Neural progenitor cell (in vitro differentiated cells): Measurements from ENCODE around the gene KRTAP5-1. TPM values are rescaled to one million over a fixed set of nuclear protein-coding genes. Genes with fewer than 3 reads are reported as not detected.

ENCODE experiments used
- DNase-seq: peaks from one replicate; pipeline ENCODE4 v3.0.0-alpha.2; 2016; ENCODE audit warnings: low spot score
- H2AFZ ChIP-seq: fragments of 200-600 bp; sonication (generic); replicated peaks from 2 replicates; pipeline ENCODE4 v1.6.1; 2016; ENCODE audit warnings: antibody characterized with exemption
- H3F3A ChIP-seq: fragments of 200-600 bp; sonication (generic); 2 replicates; pipeline ENCODE4 v1.6.1; 2016; ENCODE audit warnings: antibody characterized with exemption, low read depth
- H3K27ac ChIP-seq: fragments of 200-600 bp; sonication (generic); 2 replicates; pipeline ENCODE4 v1.5.1; 2016; ENCODE audit warnings: mild to moderate bottlenecking
- H3K27me3 ChIP-seq: fragments of 200-600 bp; sonication (generic); 2 replicates; pipeline ENCODE4 v1.6.1; 2016; ENCODE audit warnings: mild to moderate bottlenecking, moderate library complexity
- H3K36me3 ChIP-seq: fragments of 200-600 bp; sonication (generic); 2 replicates; pipeline ENCODE4 v1.5.1; 2016
- H3K4me1 ChIP-seq: fragments of 200-600 bp; sonication (generic); 2 replicates; pipeline ENCODE4 v1.6.1; 2016; ENCODE audit warnings: mixed run types
- H3K4me2 ChIP-seq: fragments of 200-600 bp; sonication (generic); 2 replicates; pipeline ENCODE4 v1.6.1; 2016
- H3K4me3 ChIP-seq: fragments of 200-600 bp; sonication (generic); 2 replicates; pipeline ENCODE4 v1.5.1; 2016
- H3K79me2 ChIP-seq: fragments of 200-600 bp; sonication (generic); 2 replicates; pipeline ENCODE4 v1.6.1; 2016; ENCODE audit warnings: low read depth
- H3K9ac ChIP-seq: fragments of 200-600 bp; sonication (generic); 2 replicates; pipeline ENCODE4 v1.6.1; 2016
- H3K9me3 ChIP-seq: fragments of 200-600 bp; sonication (generic); 2 replicates; pipeline ENCODE4 v1.5.1; 2016; ENCODE audit warnings: low read depth
- H4K20me1 ChIP-seq: fragments of 200-600 bp; sonication (generic); 2 replicates; pipeline ENCODE4 v1.6.1; 2016; ENCODE audit warnings: low read depth
- H3K27ac Mint-ChIP-seq: 3 replicates; pipeline ENCODE4 v1.8.0; 2021; ENCODE audit warnings: mixed read lengths
- H3K27me3 Mint-ChIP-seq: 2 replicates; pipeline ENCODE4 v1.8.0; 2022; ENCODE audit warnings: low read depth, mild to moderate bottlenecking, inconsistent platforms, moderate library complexity, mixed read lengths; ENCODE audit not compliant: insufficient read depth
- H3K36me3 Mint-ChIP-seq: 3 replicates; pipeline ENCODE4 v1.8.0; 2021; ENCODE audit warnings: mixed read lengths
- H3K4me1 Mint-ChIP-seq: 3 replicates; pipeline ENCODE4 v1.8.0; 2021; ENCODE audit warnings: mixed read lengths
- H3K4me3 Mint-ChIP-seq: 3 replicates; pipeline ENCODE4 v1.8.0; 2021; ENCODE audit warnings: mild to moderate bottlenecking, moderate library complexity, mixed read lengths
- H3K9me3 Mint-ChIP-seq: 3 replicates; pipeline ENCODE4 v1.8.0; 2020; ENCODE audit warnings: mixed read lengths
- EZH2 ChIP-seq: fragments of 200-600 bp; sonication (generic); IDR thresholded peaks from 2 replicates; pipeline ENCODE4 v1.6.1; 2017; ENCODE audit warnings: antibody characterized with exemption, mild to moderate bottlenecking, moderate library complexity
- EZH2phosphoT487 ChIP-seq: fragments of 200-600 bp; sonication (generic); IDR thresholded peaks from 2 replicates; pipeline ENCODE4 v1.6.1; 2017; ENCODE audit warnings: antibody characterized with exemption
- total RNA-seq: library from RNA; depleted of rRNA; stranded (reverse); fragments of >200 nt; gene quantifications from 2 replicates; pipeline ENCODE4 v1.2.3, GENCODE V29; 2015; ENCODE audit warnings: low replicate concordance
- TF ChIP-seq, protein P1 (sequence below): fragments of 200-600 bp; sonication (generic); IDR thresholded peaks from 2 replicates; pipeline ENCODE4 v1.5.1; 2017; ENCODE audit warnings: antibody characterized with exemption, mild to moderate bottlenecking

The KRTAP5-1 gene
- total RNA-seq, 1 donor from 2014 or later, result not detected

DNA sequence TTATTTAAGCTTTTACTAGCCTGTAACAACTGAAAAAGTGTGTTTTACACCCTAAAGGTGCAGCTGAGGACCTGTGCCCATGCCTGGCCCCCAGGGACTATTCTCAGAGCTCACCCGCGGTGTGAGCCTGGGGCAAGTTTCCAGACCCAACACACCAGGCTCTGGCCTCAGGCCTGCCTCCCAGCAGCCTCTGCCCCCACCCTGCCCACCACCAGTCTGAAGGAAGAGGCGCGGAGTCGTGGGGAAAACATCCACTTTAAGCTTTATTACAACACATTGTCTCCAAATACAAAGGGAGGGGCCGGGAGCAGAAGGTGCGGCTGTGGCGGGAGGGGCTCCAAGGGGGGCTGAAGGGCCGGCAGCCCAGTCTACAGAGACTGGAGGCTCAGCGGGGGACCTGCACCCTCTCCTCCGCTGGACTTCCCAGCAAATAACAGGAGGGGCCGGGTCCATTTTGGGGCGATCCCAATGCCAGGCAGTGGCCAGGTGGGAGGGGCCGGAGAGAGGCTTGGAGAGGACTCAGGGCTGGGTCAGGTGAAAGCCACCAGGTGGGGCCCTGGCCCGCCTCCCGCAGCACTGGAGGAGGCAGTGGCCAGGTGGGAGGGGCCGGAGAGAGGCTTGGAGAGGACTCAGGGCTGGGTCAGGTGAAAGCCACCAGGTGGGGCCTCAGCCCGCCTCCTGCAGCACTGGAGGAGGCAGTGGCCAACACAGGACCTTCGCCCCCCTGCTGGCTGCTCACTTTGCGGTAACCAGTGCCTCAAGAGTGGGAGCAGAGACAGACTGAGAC lies 31.1 kb downstream of the KRTAP5-1 start:
- no peaks in the 10 kb centered on the region for H3K79me2 ChIP-seq
- no peak overlapping the region for H3K4me3 ChIP-seq
- peaks cover 85% of the 10 kb centered on the region for H3K27me3 ChIP-seq
- Mint-ChIP-seq H3K27me3 (peaks cover 33% of the 10 kb centered on the region), H3K4me3 (no peak overlapping the region), H3K9me3 (no peaks in the 10 kb centered on the region), H3K36me3 (no peaks in the 10 kb centered on the region), H3K4me1 (no peaks in the 10 kb centered on the region), H3K27ac (no peak overlapping the region)
- TF ChIP-seq, protein P1, sequence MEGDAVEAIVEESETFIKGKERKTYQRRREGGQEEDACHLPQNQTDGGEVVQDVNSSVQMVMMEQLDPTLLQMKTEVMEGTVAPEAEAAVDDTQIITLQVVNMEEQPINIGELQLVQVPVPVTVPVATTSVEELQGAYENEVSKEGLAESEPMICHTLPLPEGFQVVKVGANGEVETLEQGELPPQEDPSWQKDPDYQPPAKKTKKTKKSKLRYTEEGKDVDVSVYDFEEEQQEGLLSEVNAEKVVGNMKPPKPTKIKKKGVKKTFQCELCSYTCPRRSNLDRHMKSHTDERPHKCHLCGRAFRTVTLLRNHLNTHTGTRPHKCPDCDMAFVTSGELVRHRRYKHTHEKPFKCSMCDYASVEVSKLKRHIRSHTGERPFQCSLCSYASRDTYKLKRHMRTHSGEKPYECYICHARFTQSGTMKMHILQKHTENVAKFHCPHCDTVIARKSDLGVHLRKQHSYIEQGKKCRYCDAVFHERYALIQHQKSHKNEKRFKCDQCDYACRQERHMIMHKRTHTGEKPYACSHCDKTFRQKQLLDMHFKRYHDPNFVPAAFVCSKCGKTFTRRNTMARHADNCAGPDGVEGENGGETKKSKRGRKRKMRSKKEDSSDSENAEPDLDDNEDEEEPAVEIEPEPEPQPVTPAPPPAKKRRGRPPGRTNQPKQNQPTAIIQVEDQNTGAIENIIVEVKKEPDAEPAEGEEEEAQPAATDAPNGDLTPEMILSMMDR, result no peak
- no peak for TF ChIP-seq EZH2
- peak; percentile 25 for TF ChIP-seq EZH2phosphoT487
- peaks cover 5% of the 10 kb centered on the region for H4K20me1 ChIP-seq
- no peak overlapping the region for H3K27ac ChIP-seq
- no peak overlapping the region for H2AFZ ChIP-seq
- no peaks in the 10 kb centered on the region for H3K9me3 ChIP-seq
- H3K4me1 ChIP-seq, result peaks cover 8% of the 10 kb centered on the region
- H3K4me2 ChIP-seq, result no peak overlapping the region
- no peaks in the 10 kb centered on the region for H3F3A ChIP-seq
- DNase-seq, result no peak
- no peak overlapping the region for H3K9ac ChIP-seq
- H3K36me3 ChIP-seq, result no peaks in the 10 kb centered on the region

DNA sequence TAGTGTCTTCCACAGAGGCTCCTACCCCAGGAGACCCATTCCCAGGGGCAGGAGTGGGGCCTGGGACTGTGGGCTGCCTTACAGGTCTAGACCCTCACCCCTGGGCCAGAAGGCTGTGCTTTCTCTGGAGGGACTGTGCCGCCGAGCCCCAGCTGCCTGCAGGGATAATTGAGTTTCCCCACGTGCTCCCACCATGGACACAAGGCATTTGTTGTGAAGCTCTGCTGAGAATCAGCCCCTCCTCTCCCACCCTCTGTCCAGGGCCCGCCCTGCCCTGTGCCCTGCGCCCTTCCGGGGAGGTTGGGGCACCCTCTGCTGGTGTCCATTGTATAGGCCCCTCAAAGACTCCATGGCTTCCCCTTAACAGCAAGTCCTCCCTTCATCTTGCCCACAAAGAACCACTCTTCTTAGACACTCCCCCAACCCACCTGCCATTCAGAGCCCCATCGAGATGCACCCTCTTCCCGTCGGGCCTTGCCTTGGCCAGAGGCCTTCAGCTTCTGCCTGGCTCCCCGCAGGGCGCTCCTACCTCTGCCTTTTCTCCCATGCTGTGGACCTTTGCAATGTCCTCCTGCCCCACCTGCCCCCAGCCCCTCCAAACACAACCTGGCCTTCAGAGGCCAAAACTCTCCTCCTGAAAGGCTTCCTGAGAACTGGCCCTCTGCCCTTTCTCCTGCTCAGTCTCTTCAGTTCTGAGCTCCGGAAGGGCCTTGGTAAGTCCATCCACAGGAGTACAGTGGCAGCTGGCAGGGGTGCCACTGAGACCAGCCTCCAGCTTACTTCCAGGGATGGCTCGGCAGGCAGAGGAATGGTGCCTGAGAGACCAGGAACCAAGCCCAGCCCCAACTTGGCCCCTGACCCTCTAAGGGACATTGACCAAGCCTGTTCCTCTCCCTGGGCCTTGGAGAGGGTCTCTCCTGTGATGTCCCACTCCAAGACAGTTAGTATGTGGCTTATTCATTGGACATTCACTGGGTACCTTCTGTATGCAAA lies 35.4 kb downstream of the KRTAP5-1 start:
- H3K4me1 Mint-ChIP-seq, result no peaks in the 10 kb centered on the region
- Histone ChIP-seq H3K27me3 (peaks cover 85% of the 10 kb centered on the region), H3K36me3 (no peaks in the 10 kb centered on the region), H3K9me3 (no peaks in the 10 kb centered on the region), H3K79me2 (no peaks in the 10 kb centered on the region), H3K4me1 (peaks cover 13% of the 10 kb centered on the region), H3K4me3 (no peak overlapping the region), H3K27ac (no peak overlapping the region), H2AFZ (no peak overlapping the region), H4K20me1 (peaks cover 15% of the 10 kb centered on the region), H3K4me2 (no peak overlapping the region), H3F3A (peaks cover 5% of the 10 kb centered on the region), H3K9ac (no peak overlapping the region)
- no peak for DNase-seq
- H3K9me3 Mint-ChIP-seq, result no peaks in the 10 kb centered on the region
- H3K27ac Mint-ChIP-seq, result no peak overlapping the region
- no peaks in the 10 kb centered on the region for H3K36me3 Mint-ChIP-seq
- TF ChIP-seq, protein P1, result no peak
- TF ChIP-seq EZH2 (no peak), EZH2phosphoT487 (no peak)
- H3K27me3 Mint-ChIP-seq, result peaks cover 49% of the 10 kb centered on the region
- no peak overlapping the region for H3K4me3 Mint-ChIP-seq

DNA sequence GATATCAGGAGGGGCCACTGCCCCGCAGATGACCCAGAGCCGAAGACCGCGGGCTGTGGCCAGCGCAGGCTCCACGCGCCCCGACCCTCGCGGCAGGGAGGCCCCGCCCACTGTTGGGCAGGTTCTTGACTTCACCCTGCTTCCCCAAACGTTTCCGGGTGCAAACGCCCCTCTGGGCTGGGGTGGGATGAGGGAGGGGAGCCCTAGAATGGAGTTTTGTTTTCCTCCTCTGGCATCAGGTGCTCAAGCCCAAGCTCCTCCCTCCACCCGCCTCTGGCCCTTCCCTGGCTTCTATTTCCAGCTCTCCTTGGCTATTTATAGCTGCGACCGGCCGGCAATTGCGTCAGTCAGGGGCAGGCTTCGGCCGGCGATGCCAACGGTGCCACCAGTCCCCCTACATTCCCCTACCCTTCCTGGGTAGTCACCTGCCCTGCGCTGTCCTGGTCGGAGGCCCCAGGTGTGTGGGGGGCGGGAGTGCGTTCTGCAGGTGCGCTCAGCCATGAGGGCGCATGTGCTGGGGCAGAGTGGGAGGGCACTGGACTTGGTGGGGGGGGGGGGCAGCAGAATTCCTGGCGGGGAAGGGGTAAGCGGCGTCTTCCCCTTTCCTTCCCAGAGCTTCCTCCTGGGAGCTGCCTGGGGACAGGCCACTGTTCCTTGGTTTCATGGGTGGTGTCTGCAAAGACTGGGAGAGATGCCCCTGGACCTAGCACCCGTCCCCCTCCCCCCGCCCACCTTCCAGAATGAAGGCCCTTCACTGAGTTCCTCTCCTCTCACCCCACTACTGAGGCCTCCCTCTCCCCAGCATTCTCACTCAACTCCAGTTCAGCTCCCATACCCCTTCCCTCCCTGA lies 36.6 kb downstream of the KRTAP5-1 start:
- H3K27me3 ChIP-seq, result peaks cover 85% of the 10 kb centered on the region

More for the DNA sequence above, 36.6 kb downstream of the KRTAP5-1 start:
- H3K9ac ChIP-seq, result no peak overlapping the region
- no peaks in the 10 kb centered on the region for H3K36me3 ChIP-seq
- peak overlapping the region; percentile 10 for H3K4me3 Mint-ChIP-seq
- H3K27ac ChIP-seq, result no peak overlapping the region
- H3K27me3 Mint-ChIP-seq, result peaks cover 48% of the 10 kb centered on the region
- TF ChIP-seq EZH2phosphoT487 (peak; percentile 50), EZH2 (peak; percentile 47)
- TF ChIP-seq, protein P1, result no peak
- H4K20me1 ChIP-seq, result peaks cover 15% of the 10 kb centered on the region
- no peaks in the 10 kb centered on the region for H3K9me3 Mint-ChIP-seq
- no peaks in the 10 kb centered on the region for H3K9me3 ChIP-seq
- no peak overlapping the region for H3K4me3 ChIP-seq
- no peaks in the 10 kb centered on the region for H3K4me1 Mint-ChIP-seq
- DNase-seq, result peak; percentile 56
- no peaks in the 10 kb centered on the region for H3K79me2 ChIP-seq
- no peaks in the 10 kb centered on the region for H3K36me3 Mint-ChIP-seq
- peaks cover 5% of the 10 kb centered on the region for H3F3A ChIP-seq
- H3K4me1 ChIP-seq, result peaks cover 13% of the 10 kb centered on the region
- H3K4me2 ChIP-seq, result peak overlapping the region; percentile 61
- no peak overlapping the region for H3K27ac Mint-ChIP-seq
- H2AFZ ChIP-seq, result no peak overlapping the region
